GM23248 (cell line): Measurements from ENCODE around the gene ADM.

Experiments
- EZH2 ChIP-seq: fragments of 200-600 bp; sonication (generic); IDR thresholded peaks from 2 replicates; pipeline ENCODE4 v1.6.1; 2018; ENCODE audit warnings: antibody characterized with exemption, mild to moderate bottlenecking; ENCODE audit not compliant: insufficient read depth, poor library complexity, severe bottlenecking
- EZH2phosphoT487 ChIP-seq: fragments of 200-600 bp; sonication (generic); IDR thresholded peaks from 2 replicates; pipeline ENCODE4 v1.6.1; 2018; ENCODE audit warnings: antibody characterized with exemption, moderate library complexity, mild to moderate bottlenecking, low read depth; ENCODE audit not compliant: insufficient read depth

DNA sequence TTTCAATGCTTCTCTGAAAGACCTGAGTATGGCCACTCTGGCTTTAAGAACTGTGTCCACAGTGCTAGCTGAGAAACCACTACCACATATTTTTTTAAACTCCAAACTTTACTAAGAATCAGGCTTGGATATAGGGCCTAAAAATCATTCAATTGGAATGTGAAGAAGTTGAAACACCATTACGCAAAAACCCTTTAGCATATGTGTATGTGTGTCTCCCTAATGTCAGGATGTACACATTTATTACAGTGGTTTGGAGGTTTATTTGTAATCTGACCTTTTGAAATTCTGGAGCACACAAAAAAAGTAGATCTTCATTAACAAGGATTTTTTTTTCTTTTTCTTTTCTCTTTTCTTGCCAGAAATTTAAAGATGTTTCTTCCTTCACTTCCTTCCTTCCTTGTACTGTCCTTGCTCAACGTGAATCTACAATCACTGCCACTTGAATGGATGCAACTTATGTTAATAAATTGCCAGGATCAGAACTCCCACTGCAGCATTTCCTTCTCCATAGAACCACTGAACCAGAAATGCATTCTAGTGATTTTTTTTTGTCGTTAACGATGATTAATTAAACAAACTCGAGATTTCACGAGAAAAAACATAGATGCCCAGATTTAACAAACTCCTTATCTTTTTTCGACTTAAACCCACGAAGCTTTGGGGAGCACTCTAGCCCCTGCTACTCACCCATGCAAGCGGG, 3.1 kb upstream of the ADM start:
- TF ChIP-seq EZH2 (no peak), EZH2phosphoT487 (no peak)
